GM18858 (cell line): ENCODE measurements around the gene RELT.

Source experiments
- ATAC-seq: cut with Tn5 transposase; IDR thresholded peaks from one replicate; pipeline ENCODE4 v1.9.1; 2021; ENCODE audit not compliant: unreplicated experiment

The RELT gene

DNA sequence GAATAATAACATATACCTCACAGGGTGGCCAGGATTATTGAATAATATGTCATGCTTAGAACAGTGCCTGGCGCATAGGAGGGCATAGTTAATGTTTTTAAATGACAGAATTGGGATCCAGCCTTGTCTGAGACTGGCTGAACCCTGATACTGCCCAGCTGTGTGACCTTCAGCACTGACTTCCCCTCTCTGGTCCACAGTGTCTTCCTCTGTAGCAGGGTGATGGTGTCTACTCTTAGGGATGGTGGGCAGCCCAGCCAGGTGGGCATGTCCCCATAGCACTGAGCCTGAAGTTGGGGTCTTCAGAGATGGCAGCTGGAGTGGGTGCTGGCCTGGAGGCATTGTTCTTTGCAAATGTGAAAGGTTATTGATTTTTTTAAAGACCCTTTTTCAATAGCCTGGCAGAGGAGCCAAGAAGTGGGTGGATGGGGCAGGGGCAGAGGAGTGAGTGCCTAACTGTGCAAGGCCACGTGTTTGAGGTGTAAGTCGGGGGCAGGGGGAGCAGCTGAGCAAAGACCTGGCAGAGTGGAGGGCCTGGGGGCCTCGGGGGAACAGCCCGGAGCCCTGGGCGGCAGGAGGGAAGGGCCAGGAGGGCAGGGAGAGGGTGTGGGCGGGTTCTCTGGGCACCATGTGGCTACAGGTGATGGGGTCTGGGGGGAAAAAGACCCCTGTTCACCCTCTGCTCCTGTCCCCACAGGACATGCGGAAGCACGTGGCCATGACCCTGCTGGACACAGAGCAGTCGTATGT is 29.8 kb upstream of the RELT start:
- ATAC-seq = no peak

DNA sequence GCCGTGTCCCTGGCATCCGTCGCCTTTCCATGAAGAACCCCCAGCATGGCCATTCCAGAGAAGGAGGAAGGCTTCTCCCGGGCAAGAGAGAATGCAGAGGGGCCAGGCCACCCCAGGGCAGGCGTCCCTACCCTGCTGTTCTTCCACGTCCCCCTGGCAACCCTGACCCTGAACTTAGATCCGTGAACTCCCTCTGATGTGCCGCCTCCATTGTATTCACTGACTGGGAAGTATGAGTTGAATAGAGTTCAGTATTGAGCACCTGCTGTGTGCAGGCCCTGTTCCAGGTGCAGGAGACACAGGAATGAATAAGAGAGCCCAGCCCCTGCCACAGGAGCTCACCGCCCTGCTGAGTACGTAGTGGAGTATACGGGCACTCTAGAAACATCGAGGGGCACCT is 29.1 kb upstream of the RELT start:
- no peak for ATAC-seq

- ATAC-seq = no peak
Measured at GRCh38 chr11:73348838-73349237, 27.4 kb upstream of the RELT start.

GRCh38 chr11:73349633-73350032 is 26.6 kb upstream of the RELT start:
- ATAC-seq = no peak

GRCh38 chr11:73350908-73351636 is 25.1 kb upstream of the RELT start:
- no peak for ATAC-seq

- ATAC-seq = no peak
Measured at GRCh38 chr11:73353422-73353821, 22.8 kb upstream of the RELT start.

DNA sequence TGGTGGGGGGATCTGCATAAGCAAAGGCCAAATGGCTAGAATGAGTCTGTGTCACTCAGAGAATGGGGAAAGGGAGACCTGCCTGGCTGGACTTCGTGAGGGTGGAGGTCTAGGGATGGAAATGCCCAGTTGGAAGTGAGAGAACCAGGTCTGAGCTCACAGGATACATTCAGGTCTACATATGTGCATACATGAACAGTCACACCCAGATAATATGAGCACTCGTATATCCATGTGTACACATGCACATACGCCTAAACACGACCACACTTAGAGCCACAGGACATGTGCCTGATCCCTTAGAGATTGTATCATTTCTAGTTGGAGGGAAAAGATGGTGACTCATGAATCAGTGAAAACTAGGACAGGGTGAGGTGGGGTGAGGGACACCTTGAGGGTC is 21.1 kb upstream of the RELT start:
- no peak for ATAC-seq

DNA sequence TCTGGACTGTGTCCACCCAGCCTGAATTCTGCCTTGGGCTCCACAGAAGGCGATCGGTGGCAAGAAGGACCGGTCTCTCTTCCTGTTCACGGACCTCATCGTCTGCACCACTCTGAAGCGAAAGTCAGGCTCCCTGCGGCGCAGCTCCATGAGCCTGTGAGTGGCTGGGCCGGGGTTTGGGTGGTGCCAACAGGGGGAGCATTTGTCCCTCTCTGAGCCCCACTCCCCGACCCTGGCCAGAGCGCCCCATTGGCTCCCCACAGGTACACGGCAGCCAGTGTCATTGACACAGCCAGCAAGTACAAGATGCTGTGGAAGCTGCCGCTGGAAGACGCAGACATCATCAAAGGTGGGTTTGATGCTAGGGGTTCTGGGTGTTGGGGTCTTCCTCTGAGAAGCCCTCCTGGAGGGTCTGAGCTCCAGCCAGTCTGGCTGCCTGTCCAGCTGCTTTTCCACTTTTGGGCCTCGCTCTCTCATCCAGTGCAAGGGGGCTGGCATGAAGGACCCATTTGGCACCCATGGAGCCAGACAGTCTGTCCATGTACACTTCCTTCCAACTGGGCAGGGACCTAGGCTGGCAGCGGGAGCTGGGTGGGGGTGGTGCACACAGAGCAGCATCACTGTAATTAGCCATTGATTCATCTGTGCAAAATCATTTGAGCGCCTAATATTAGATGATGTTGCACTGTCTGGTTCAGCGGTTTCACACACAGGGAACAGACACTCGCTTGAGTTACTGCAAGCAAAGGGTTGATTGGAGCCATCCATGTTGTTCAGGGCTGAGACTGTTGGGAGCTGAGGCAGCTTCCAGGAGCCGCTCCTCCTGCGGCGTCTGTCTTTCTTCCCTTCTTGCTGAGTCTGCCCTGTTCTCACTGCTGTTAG is 19.0 kb upstream of the RELT start:
- ATAC-seq = no peak

GRCh38 chr11:73358071-73358470 is 18.1 kb upstream of the RELT start:
- ATAC-seq = no peak

DNA sequence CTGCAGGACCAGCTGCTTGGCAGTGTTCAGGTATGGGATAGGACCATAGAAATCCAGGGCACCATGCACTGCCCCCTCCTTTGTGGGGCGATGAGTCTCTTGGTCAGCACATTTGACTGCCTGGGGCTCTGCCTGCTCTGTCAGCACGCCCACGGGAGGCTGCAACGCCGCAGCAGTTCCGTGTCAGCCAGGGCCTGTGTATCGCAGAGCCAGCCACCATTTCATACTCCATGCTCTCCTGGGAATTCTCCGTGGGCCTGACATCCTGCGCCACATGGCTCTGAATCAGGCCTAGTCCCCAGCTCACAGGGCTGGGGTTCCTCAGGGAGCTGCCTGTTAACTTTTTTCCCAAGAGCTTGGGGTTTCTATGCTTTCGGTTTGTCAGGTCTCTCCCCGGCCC is 16.9 kb upstream of the RELT start:
- ATAC-seq = no peak

DNA sequence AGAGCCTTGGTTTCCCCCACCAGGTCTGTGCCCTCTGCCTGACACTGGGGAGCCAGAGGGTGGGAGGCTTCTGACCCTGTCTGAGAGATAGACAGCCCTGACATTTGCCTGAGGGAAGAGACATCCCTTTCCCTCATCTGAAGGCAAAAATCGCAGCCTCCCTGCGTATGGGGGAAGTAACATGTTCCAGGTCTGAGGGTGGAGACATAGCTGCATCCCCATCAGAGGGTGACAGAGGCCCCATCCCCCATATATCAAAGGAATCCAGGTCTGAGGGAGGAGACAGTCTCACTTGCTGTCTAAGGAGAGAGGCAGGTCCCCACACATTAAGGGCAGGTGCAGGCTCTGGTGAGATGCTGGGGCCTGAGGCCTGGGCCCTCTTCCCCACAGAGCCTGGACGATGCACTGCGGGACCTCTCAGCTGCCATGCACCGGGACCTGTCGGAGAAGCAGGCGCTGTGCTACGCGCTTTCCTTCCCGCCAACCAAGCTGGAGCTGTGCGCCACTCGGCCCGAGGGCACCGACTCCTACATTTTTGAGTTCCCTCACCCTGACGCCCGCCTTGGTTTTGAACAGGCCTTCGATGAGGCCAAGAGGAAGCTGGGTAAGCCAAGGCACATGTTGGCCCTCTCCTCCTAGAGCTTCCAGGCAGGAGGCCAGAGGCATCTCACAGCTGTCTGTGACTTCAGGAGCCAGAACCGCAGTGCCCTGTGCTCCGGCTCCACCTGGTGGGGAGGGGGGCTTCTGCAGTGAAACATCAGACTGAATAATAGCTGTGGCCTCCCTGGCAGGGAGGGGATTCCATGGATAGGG is 16.1 kb upstream of the RELT start:
- no peak for ATAC-seq

DNA sequence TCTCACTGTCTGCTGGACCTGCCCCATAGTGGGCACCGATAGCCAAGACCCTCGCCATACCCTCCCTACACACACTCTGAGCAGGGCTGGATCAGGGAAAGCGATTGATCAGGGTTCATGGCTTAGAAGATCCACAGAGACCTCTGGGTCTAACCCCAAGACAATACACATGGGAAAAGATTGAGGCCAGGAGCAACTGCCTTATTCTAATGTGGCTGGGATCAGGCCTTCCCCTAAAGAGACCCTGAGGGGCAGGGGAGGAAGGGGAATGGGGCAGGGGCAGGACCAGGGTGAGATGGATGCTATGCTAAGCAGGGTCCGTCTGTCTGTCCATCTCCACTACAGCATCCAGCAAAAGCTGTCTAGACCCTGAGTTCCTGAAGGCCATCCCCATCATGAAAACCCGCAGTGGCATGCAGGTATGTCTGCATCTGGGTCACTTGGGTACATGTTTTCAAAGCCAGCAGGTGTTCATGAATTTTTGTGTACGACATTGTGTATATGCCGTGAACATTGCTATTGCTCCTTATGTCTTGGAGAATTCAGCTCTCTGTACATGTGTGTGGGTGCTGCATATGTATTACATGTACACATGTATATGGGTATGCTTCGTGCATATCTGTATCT is 15.3 kb upstream of the RELT start:
- no peak for ATAC-seq

DNA sequence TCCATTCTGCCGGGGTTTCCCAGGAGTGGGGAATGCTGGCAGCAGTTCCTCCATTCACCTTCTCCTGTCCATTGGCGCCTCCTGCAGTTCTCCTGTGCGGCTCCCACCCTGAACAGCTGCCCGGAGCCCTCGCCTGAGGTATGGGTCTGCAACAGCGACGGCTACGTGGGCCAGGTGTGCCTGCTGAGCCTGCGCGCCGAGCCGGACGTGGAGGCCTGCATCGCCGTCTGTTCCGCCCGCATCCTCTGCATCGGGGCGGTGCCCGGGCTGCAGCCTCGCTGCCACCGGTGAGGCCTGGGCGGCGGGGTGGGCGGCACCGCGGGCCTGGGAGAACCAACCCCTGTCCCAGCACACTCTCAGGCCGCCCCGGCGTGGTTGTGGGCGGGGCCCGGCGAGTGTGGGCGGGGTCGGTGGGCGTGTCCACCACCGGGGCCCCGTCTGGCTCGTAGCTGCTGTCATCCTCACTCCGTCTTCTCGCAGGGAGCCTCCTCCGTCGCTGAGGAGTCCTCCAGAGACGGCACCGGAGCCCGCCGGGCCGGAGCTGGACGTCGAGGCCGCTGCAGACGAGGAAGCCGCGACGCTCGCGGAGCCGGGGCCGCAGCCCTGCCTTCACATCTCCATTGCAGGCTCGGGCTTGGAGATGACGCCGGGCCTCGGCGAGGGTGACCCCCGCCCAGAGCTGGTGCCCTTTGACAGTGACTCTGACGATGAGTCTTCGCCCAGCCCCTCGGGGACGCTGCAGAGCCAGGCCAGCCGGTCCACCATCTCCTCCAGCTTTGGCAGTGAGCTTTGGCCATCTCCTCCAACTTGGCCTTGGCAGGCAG is 14.0 kb upstream of the RELT start:
- ATAC-seq = no peak

DNA sequence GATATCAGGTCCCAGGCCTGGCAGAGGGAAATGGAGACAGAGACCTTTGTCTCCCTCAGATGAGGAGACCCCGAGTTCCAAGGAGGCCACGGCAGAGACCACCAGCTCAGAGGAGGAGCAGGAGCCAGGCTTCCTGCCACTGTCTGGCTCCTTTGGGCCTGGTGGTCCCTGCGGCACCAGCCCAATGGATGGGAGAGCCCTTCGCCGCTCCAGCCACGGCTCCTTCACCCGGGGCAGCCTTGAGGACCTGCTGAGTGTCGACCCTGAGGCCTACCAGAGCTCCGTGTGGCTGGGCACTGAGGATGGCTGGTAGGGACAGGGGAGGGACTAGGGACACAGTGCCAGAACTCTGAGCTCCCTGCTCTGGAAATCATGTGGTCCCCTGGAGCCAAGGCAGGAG is 13.1 kb upstream of the RELT start:
- ATAC-seq = no peak

DNA sequence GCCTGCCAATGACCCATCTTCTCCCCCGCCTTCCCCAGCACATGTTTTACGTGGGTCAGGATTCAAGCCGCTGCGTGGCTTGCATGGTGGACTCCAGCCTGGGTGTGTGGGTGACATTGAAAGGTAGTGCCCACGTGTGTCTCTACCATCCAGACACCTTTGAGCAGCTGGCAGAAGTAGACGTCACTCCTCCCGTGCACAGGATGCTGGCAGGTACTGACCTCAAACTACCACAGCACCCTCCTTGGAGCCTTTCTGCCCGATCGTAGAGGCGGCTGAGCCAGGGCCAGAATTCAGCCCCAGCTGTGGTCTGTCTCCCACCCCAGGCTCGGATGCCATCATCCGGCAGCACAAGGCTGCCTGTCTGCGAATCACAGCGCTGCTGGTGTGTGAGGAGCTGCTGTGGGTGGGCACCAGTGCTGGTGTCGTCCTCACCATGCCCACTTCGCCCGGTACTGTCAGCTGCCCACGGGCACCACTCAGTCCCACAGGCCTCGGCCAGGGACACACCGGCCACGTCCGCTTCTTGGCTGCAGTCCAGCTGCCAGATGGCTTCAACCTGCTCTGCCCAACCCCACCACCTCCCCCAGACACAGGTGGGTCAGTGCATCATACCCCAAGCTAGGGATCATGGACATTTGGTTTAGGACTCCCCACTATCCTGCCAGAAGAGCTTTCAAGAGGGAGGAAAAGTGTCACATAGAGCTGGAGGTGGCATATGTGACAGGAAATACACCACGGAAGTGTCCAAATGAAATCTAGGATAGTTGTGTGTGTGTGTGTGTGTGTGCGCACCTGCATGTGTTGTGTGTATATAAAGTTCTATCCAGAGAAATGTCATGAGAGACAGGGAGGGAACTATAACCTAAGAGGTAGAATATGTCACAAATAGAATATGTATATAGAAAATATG is 10.6 kb upstream of the RELT start:
- no peak for ATAC-seq

GRCh38 chr11:73366265-73366610 is 10.0 kb upstream of the RELT start:
- no peak for ATAC-seq

DNA sequence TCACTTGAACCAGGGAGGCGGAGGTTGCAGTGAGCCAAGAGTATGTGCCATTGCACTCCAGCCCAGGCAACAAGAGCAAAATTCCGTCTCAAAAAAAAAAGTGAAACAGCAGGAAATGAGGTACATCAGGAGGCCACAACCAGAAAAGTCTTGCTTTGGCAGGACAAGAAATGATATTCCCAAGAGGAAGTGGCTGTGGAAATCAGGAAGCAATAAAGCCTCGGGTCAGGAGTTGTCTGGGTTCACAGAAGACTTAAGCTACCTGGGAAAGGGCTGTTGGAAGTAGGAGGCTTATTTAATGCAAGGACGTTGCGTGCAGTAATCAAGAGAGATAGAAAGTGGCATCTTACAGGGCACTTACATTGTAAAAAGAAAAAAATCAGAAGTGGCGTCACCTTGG is 9.2 kb upstream of the RELT start:
- no peak for ATAC-seq

- ATAC-seq = no peak
Measured at GRCh38 chr11:73367482-73368024, 8.6 kb upstream of the RELT start.
